ENCODE data around the gene LCNL1. TPM values are rescaled to one million over a fixed set of nuclear protein-coding genes. Genes with fewer than 3 reads are reported as not detected.

LCNL1 gene
- total RNA-seq, 2 donors from 2014 or later, result not detected

DNA sequence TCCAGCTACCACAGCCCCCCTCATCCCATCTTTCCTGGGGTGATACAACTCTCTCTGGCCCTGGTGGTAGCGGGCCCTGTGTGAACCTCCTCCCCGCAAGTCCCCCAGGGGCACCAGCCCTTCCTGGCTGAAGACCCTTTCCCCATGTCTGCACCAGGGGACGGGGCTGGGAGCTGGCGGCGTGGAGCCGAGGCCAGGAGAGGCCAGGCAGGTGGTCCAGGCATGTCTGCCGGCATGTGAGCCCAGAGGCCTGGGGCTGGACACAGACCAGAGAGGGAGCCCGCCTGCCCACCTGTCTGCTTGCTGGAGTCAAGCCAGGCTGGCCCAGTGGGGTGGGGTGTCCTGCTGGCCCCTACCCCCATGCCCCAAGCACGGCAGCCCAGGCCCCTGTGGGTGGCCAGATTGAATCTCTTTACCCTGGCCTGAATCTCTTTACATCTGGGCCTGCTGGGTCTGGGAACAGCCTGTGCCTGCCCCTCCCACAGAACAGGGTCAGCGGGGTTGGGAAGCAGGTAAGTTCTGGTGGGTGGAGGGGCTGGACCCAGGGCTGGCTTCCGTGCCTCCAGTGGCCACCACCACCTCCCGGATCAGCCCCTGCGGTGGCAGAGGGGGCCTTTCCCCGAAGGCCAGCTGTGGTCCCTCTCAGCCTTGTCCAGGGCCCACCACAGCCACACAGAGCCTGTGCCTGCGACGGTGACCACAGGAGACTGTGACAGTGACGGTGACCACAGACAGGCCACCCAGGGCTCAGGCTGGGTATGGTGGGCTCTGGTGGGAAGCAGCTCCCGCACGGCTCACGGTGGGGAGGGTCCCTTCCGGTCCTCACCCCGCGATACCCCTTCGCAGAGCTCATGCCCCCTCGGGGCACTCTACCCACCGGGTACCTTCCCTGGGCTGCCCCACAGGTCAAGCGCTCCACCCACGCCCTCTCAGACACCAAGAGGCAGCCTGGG is 23.6 kb upstream of the LCNL1 start:
- ATAC-seq (no peak), DNase-seq (no peak)
- no peak overlapping the region for H3K27ac ChIP-seq
- intact Hi-C loops (cut with DNase I), result no loop called here
- H3K4me1 ChIP-seq, result no peaks in the 10 kb centered on the region
- no peaks in the 10 kb centered on the region for H3K9me3 ChIP-seq
- 81 to 86% methylated on average over 7 to 27 of the region's 28 CpGs for WGBS, 2 donors
- H3K4me3 ChIP-seq, result no peak overlapping the region
- H3K36me3 ChIP-seq (replicated peaks in 1 of 2; ENCODE audit: insufficient read depth in 1 of 2, low read depth in 2 of 2), result no peaks in the 10 kb centered on the region
- no peaks in the 10 kb centered on the region for H3K27me3 ChIP-seq
- TF ChIP-seq POLR2A (IDR thresholded peaks at IDR 0.05), result no peak
- TF ChIP-seq, protein P1, sequence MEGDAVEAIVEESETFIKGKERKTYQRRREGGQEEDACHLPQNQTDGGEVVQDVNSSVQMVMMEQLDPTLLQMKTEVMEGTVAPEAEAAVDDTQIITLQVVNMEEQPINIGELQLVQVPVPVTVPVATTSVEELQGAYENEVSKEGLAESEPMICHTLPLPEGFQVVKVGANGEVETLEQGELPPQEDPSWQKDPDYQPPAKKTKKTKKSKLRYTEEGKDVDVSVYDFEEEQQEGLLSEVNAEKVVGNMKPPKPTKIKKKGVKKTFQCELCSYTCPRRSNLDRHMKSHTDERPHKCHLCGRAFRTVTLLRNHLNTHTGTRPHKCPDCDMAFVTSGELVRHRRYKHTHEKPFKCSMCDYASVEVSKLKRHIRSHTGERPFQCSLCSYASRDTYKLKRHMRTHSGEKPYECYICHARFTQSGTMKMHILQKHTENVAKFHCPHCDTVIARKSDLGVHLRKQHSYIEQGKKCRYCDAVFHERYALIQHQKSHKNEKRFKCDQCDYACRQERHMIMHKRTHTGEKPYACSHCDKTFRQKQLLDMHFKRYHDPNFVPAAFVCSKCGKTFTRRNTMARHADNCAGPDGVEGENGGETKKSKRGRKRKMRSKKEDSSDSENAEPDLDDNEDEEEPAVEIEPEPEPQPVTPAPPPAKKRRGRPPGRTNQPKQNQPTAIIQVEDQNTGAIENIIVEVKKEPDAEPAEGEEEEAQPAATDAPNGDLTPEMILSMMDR (IDR thresholded peaks at IDR 0.05), result no peak

DNA sequence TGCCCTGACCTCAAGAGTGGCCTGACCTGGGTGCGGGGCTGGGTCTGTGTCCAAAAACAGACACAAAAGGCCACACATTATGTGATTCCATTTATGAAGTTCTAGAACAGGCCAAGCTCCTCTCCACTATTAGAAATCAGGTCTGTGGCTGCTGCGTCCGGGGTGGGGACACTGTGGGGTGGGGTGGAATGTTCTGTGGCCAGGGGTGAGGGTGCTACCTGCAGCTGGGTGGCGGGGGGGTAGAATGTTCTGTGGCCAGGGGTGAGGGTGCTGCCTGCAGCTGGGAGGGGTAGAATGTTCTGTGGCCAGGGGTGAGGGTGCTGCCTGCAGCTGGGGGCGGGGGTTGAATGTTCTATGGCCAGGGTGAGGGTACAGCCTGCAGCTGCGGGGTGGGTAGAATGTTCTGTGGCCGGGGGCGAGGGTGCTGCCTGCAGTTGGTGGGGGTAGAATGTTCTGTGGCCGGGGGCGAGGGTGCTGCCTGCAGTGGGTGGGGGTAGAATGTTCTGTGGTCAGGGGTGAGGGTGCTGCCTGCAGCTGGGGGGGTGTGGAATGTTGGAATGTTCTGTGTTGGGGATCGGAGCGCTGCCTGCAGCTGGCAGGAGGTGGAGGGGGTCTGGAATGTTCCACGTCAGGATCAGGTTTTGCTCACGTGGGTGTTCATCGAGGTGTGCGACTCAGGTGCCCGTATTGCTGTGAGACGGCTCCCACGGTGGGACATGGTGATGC is 22.4 kb upstream of the LCNL1 start:
- no peak for DNase-seq
- no peak for ATAC-seq
- 77 to 86% methylated on average over 9 to 17 of the region's 19 CpGs for whole genome bisulfite sequencing, 2 donors
- TF ChIP-seq POLR2A (IDR thresholded peaks at IDR 0.05), result no peak
- TF ChIP-seq, protein P1 (IDR thresholded peaks at IDR 0.05), result no peak
- Histone ChIP-seq H3K9me3 (no peaks in the 10 kb centered on the region), H3K27ac (no peak overlapping the region), H3K4me3 (no peak overlapping the region), H3K27me3 (no peaks in the 10 kb centered on the region), H3K4me1 (no peaks in the 10 kb centered on the region), H3K36me3 (replicated peaks in 1 of 2; ENCODE audit: insufficient read depth in 1 of 2, low read depth in 2 of 2) (no peaks in the 10 kb centered on the region)
- intact Hi-C loops (cut with DNase I), result no loop called here

DNA sequence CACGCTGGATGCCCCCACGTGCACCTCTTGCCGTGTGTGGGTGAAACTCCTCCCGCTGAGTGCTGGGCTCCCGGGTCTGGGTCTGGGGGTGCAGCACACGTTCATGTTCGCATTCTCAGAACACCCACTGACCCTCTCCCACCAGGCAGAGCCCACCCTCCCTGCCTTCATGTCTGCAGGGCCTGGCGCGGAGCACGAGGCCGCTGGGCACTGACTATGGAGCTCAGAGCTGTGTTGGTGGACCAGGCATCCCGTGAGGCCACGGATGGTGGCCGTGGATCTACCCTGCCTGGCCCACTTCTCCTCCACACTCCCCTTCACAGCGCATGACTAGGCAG is 21.9 kb upstream of the LCNL1 start:
- no peak for ATAC-seq
- no peak overlapping the region for H3K4me3 ChIP-seq
- no peak overlapping the region for H3K27ac ChIP-seq
- 86 to 87% methylated on average over 3 to 15 of the region's 15 CpGs for WGBS, 2 donors
- H3K27me3 ChIP-seq, result no peaks in the 10 kb centered on the region
- H3K36me3 ChIP-seq (replicated peaks in 1 of 2; ENCODE audit: insufficient read depth in 1 of 2, low read depth in 2 of 2), result no peaks in the 10 kb centered on the region
- TF ChIP-seq, protein P1 (IDR thresholded peaks at IDR 0.05), result no peak
- peaks cover under 1% of the 10 kb centered on the region for H3K4me1 ChIP-seq
- no peak for DNase-seq
- intact Hi-C loops (cut with DNase I), result no loop called here
- H3K9me3 ChIP-seq, result no peaks in the 10 kb centered on the region

DNA sequence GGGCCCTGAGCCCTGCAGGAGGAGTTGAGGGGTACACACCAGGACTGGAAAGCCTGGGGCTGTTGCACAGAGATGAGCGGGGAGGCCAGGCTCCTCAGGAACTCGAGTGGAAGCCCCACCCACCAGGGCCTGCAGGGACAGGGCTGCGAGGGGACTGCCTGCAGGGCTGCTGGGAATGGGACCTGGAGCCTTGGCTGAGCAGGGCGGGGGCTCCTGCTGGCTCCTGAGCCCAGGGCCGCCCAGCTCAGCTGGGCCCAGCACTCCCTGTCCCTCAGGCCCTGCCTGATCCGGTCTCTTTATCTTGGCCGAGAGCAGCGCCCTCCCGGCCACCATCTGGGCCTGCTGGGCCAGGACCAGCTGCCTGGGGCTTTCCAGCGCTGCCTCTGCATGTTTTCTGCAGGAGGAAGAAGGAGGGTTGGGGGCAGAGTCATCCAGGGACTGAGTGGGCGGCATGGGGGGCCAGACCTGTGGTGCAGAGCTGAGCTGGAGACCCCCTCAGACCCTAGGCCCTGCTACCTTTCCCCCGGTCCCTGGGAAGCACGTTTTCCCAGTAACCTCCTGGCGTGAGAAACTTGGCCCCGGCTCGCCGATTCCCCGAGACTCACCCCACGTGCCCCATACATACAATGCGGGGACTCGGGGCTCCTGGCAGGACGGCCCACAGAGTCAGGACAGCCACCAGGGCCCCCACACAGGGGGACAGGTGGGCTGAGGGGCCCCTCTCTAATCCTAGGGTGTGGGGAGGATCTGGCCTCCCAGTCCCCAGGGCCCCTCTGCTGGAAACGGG is 21.3 kb upstream of the LCNL1 start:
- 79 to 84% methylated on average over 10 to 23 of the region's 23 CpGs for WGBS, 2 donors
- no peak for ATAC-seq
- H3K4me1 ChIP-seq, result peaks cover 6% of the 10 kb centered on the region
- H3K27me3 ChIP-seq, result no peaks in the 10 kb centered on the region
- intact Hi-C loops (cut with DNase I), result no loop called here
- no peak overlapping the region for H3K27ac ChIP-seq
- no peak for DNase-seq
- H3K9me3 ChIP-seq, result no peaks in the 10 kb centered on the region
- H3K36me3 ChIP-seq (replicated peaks in 1 of 2; ENCODE audit: insufficient read depth in 1 of 2, low read depth in 2 of 2), result no peaks in the 10 kb centered on the region
- no peak overlapping the region for H3K4me3 ChIP-seq
- TF ChIP-seq, protein P1 (IDR thresholded peaks at IDR 0.05), result no peak
- no peak for TF ChIP-seq POLR2A (IDR thresholded peaks at IDR 0.05)
